Renal cortical epithelial cell (primary cell): ENCODE measurements around the gene KLHL28. TPM values are rescaled to one million over a fixed set of nuclear protein-coding genes. Genes with fewer than 3 reads are reported as not detected.
A peak's percentile ranks its signal among the peaks of the same experiment; 100 is the strongest.

Experiments
- DNase-seq: peaks from one replicate; pipeline ENCODE4 v3.0.0-alpha.2; 2011; ENCODE audit warnings: low read depth
- total RNA-seq: library from RNA; depleted of rRNA; stranded (reverse); fragments of >200 nt; gene quantifications from 2 replicates; pipeline ENCODE4 v1.2.3, GENCODE V29; 2014

The KLHL28 gene
- total RNA-seq, 1 donor from 2014 or later = 18.9 TPM

- DNase-seq = peak; percentile 23
Measured at GRCh38 chr14:44960146-44960545, 1.6 kb downstream of the KLHL28 start.

DNA sequence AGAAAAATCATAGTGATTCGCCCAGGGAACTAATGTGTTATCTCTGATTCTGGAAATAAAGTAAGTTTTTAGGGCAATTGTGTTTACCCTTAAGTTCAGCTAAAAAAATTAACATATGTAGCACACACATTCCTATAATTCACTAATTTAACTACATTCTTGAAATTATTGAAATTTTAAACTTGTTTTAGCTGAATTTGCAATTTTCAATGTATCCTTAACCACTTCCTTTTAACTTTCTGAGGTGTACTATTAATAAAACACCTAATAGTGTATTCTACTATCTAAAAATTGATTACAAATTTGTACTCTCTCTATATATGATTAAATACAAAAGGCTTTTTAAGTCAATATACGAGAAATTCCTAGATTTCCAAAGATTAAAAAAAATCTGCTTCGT lies 2.2 kb downstream of the KLHL28 start:
- DNase-seq = no peak

DNA sequence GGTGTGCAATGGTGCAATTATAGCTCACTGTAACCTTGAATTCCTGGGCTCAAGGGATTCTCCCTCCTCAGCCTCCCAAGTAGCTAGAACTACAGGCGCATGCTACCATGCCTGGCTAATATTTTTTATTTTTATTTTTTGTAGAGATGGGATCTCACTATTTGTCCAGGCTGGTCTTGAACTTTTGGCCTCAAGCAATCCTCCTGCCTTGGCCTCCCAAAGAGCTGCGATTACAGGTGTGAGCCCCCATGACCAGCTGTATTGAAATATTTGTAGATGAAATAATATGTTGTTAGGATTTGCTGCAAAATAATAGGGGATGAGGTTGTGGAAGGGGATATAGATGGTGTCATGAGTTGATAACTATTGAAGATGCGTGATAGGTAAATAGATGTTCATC lies 4.9 kb downstream of the KLHL28 start:
- no peak for DNase-seq

GRCh38 chr14:44955528-44955927 lies 6.2 kb downstream of the KLHL28 start:
- no peak for DNase-seq

DNA sequence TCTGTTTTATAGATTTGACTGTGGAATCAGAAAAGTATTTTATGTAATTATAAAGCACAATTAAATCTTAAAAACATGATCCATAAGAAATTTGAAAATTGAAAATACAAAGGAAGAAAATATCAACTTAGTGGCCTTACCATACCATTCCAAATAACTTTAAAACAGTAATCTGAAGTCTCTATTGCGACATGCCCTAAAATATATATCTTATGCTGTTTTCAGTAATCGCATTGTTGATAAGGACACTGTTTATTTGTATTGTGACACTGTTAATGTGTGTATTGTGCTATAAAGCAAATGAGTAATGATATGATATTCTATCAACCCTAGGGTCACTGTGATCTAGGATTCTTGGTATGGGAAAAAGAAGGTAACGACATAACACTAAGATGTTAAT lies 7.0 kb downstream of the KLHL28 start:
- no peak for DNase-seq

GRCh38 chr14:44952391-44953110 lies 9.2 kb downstream of the KLHL28 start:
- DNase-seq = no peak

DNA sequence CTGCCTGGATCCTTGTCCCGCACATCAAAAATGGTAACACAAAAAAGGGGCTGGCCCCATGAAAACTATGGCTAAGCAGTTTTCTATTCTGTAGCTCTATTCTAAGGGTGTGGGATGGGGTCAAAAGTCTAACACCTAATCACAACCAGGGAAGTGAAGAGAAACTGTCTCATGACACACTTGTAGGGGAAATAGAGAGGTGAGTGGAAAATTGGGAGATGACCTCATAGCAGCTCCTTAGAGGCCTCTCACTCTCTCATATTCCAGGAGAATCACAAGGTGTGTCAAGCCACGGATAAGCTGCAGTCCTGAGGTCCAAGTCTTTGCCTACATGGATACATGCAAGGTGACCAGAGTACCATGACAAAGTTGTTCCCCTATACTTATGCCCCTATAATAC lies 10.7 kb downstream of the KLHL28 start:
- DNase-seq = no peak

DNA sequence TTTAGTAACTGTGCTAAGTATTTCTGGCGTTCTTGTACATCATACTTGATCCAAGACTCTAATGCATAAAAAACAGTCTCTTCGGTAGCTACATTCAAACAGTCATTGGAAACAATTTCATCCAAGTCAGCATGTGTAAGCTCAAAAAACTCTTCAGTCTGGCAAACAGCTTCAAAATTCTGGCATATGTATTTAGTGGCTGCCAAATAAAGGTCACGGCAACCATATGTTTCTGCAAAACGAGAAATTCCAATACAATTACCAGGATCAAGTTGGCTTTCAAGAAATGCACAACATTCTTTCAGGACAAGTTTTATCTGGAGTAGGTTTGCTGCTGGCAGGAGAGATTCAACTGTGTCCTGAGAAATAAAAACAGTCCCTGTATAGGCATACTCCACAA lies 16.5 kb downstream of the KLHL28 start:
- DNase-seq = no peak

DNA sequence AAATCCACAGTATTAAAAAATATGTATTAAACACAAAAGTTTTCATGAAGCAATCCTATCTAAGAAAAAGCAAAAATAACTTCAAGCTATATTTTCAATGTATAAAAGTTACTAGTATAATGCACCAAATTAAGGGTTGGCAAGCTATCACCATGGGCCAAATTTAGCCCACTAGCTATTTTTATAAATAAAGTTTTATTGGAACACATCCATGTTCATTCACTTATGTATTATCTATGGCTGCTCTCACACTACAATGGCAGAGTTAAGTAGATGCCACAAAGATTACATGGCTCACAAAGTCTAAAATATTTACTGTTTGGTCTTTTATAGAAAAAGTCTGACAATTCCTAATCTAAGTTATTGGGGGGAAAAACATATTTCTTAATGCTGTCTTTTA lies 17.6 kb downstream of the KLHL28 start:
- DNase-seq = no peak

GRCh38 chr14:44942436-44942835 lies 19.3 kb downstream of the KLHL28 start:
- no peak for DNase-seq

- no peak for DNase-seq
Measured at GRCh38 chr14:44941591-44941990, 20.2 kb downstream of the KLHL28 start.

DNA sequence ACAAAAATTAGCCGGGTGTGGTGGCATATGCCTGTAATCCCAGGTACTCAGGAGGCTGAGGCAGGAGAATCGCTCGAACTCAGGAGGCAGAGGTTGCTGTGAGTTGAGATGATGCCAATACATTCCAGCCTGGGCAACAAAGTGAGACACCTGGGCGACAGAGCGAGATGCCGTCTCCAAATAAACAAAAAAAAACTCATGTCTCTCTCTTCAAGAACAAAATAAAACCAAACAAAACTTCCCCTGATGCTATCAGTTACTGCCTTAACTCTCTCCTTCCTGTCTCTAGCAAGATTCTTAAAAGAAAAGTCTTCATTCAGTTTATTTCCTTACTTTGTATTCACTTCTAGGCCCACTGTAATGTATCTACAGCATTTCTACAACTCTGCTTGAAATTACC lies 20.8 kb downstream of the KLHL28 start:
- no peak for DNase-seq

DNA sequence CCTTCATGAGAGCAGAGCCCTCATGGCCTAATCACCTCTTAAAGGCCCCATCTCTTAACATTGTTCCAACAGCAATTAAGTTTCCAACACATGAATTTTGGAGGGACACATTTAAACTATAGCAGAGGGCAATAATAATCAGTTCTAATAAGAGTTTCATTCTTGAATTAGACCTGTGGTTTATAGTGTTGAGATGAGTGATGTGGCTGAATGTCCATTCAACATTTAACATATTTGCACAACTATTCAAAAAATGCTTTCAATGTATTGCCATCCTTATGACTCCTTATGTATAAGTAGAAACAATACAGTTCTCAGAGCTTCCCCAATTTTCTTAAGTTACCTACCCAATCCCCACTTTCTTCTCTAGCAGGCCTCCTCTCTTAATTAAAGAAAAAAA lies 21.5 kb downstream of the KLHL28 start:
- no peak for DNase-seq

GRCh38 chr14:44937547-44937946 lies 24.2 kb downstream of the KLHL28 start:
- no peak for DNase-seq

GRCh38 chr14:44935155-44935554 lies 26.6 kb downstream of the KLHL28 start:
- DNase-seq = no peak

DNA sequence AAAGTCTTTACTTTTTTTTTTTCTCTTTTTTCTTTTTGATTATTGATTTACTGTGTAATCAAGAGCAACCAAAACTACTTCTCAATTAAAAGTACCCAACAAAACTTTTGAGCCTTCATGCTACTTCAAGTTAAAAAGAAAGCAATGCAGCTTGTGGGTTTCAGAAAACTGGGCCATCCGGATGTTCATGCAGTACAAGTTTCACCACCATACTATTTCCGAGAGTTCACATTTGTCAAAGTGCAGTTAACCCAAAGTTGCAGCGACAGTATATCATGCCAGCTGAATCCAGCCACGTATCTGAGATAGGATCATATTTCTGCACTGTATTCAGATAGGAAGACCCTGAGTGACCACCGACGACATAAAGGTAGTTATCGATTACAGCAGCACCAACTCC lies 33.0 kb downstream of the KLHL28 start:
- no peak for DNase-seq

DNA sequence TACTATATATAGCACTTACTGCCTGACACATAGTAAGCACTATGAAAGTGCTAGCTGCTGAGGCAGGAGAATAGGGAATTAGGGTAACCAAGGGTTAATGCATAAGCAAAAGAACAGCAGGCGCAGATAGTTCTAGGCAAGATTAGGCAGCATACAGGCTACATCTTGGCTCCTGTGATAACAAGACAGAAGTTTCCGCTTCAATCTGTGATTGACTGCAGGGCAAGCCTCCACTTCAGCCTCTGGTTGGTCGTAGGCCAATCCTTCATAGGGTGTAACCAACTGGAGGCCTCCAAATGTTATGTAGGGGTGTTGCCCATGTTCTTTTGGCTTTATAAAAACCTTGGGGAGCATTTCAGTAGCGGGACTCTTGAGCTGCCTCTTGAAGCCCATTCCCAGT lies 46.9 kb downstream of the KLHL28 start:
- DNase-seq = no peak

DNA sequence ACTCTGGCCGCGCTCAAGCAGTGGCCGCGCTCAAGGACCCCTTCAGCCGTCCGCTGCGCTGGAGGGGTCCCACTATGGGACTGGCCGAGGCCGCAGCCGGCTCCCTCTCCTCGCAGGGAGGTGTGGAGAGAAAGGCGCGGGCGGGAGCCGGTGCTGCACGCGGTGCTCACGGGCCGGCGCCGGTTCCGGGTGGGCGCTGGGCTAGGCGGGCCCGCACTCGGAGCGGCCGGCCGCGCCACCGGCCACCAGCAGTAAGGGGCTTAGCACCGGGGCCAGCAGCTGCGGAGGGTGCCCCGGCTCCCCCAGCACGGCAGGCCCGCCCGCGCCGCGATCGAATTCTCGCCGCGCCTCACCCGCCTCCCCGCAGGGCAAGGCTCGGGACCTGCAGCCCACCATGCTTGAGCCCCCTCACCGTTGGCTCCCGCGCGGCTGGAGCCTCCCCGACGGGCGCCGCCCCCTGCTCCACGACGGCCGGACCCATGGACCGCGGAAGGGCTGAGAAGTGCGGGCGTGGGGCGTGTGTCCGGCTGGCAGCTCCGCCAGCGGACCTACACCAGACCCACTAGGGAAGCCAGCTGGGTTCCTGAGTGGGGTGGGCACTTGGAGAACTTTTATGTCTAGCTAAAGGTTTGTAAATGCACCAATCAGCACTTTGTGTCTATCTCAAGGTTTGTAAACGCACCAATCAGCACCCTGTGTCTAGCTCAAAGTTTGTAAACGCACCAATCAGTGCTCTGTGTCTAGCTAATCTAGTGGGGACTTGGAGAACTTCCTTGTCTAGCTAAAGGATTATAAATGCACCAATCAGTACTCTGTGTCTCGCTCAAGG lies 49.5 kb downstream of the KLHL28 start:
- DNase-seq = peak; percentile 4

DNA sequence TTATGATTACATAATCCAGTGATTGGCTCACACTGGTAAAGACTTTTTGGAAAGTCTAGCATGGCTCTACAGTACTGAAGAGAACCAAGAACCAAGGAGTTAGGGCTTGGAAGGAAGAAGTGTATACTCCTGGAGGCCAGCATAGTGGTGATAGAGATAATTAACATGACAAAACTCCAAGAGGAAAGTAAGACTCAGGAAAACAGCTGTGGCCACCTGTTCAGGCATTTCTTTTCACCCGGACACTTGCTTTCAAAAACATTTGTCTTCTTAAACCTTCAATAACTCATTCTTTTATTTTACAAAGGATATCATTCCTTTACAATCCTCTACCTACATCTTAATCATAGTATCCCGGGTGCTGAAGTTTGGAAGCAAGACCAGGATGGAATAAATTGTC lies 50.9 kb downstream of the KLHL28 start:
- DNase-seq = no peak

DNA sequence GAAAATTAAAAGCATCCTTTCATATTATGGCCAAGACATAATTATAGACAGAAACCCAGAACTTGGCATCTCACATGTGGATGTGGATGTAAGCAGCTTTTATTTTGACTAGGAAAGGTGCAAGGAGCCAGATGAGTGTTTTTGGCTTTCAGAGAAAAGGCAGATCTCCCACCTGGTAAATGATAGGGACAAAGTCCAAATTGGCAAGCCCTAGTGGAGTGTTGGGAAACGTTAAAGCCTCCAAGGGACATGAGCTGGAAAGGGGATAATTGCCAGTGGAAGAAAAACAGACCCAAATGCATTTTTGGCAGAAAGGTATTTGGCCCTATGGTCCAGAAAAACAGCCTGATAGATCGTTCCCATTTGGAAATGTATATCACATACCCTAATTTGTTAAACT lies 60.1 kb downstream of the KLHL28 start:
- DNase-seq = no peak

DNA sequence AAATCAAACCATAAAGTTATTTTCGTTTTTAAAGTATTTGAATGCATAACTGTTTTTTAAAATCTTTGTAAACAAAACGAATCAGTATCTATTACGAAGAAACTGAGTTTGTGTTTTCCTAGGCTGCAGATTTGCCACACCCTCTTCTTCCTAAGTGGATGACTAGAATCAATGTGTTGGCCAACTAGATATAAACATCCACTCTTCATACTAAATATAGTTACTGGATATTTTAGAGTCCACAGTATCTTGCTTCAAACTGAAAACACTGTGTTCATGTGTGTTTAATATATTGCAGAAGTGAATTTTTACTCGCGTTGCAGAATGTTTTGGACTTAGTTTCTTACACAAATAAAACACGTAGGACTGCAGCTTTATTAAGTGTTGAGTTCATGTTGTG lies 63.2 kb downstream of the KLHL28 start:
- DNase-seq = no peak

DNA sequence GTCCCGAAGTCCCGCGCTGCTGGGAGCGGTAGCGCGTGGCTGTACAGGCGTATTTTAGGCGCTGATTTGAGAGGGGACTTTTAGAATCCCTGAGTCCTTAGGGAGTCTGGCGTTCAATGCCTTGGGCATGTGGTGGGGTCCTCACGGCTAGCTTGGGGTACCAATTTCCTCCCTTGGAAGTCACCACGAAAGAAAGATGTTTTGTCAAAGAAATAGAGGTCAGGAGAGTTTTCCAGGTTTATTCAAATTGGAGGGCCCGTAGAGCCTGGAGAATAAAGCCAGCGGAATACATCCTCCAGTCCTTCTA lies 63.9 kb downstream of the KLHL28 start:
- peak; percentile 13 for DNase-seq

GRCh38 chr14:44897041-44897844 lies 64.5 kb downstream of the KLHL28 start:
- DNase-seq = peak; percentile 92
